Central memory CD8-positive, alpha-beta T cell (primary cell): ENCODE measurements around the gene ST8SIA4.

ENCODE experiments used
- ATAC-seq: fragments of 150-1000 bp; cut with Tn5 transposase; replicated peaks from 2 replicates; pipeline ENCODE4 v1.10.0; 2022; ENCODE audit warnings: mild to moderate bottlenecking, moderate FRiP score, moderate number of reproducible peaks; ENCODE audit not compliant: poor library complexity, severe bottlenecking; ENCODE audit errors: extremely low read depth
- DNase-seq, 2 donors: peaks; one replicate each; pipeline ENCODE4 v3.0.0; 2021; ENCODE audit warnings: low spot score in 2 of 2
- H3K27ac Mint-ChIP-seq: one replicate; pipeline ENCODE4 v1.8.0; 2022; ENCODE audit warnings: low read depth, mild to moderate bottlenecking, moderate library complexity, mixed read lengths
- H3K27me3 Mint-ChIP-seq: one replicate; pipeline ENCODE4 v1.8.0; 2022; ENCODE audit warnings: mixed read lengths
- H3K36me3 Mint-ChIP-seq: one replicate; pipeline ENCODE4 v1.8.0; 2022; ENCODE audit warnings: mild to moderate bottlenecking, moderate library complexity, mixed read lengths; ENCODE audit not compliant: insufficient read depth
- H3K4me1 Mint-ChIP-seq: one replicate; pipeline ENCODE4 v1.8.0; 2022; ENCODE audit warnings: mixed read lengths
- H3K4me3 Mint-ChIP-seq: one replicate; pipeline ENCODE4 v1.8.0; 2022; ENCODE audit warnings: mild to moderate bottlenecking, moderate library complexity, mixed read lengths
- H3K9me3 Mint-ChIP-seq: one replicate; pipeline ENCODE4 v1.8.0; 2022; ENCODE audit warnings: mixed read lengths

ST8SIA4 gene

GRCh38 chr5:100761192-100761591, 141.9 kb downstream of the ST8SIA4 start:
- no peaks in the 10 kb centered on the region for H3K36me3 Mint-ChIP-seq
- H3K27ac Mint-ChIP-seq = no peak overlapping the region
- H3K4me1 Mint-ChIP-seq = no peaks in the 10 kb centered on the region
- H3K27me3 Mint-ChIP-seq = no peaks in the 10 kb centered on the region
- no peaks in the 10 kb centered on the region for H3K9me3 Mint-ChIP-seq
- no peak overlapping the region for H3K4me3 Mint-ChIP-seq
- DNase-seq (no peak), ATAC-seq (no peak)

- Mint-ChIP-seq H3K27me3 (no peaks in the 10 kb centered on the region), H3K27ac (no peak overlapping the region), H3K4me3 (no peak overlapping the region), H3K9me3 (no peaks in the 10 kb centered on the region), H3K36me3 (no peaks in the 10 kb centered on the region), H3K4me1 (no peaks in the 10 kb centered on the region)
- ATAC-seq = no peak
- no peak for DNase-seq
Observed at GRCh38 chr5:100760688-100761087, 142.4 kb downstream of the ST8SIA4 start.

- no peak overlapping the region for H3K4me3 Mint-ChIP-seq
- H3K4me1 Mint-ChIP-seq = no peaks in the 10 kb centered on the region
- H3K36me3 Mint-ChIP-seq = no peaks in the 10 kb centered on the region
- no peaks in the 10 kb centered on the region for H3K9me3 Mint-ChIP-seq
- no peaks in the 10 kb centered on the region for H3K27me3 Mint-ChIP-seq
- no peak for ATAC-seq
- DNase-seq = no peak
- no peak overlapping the region for H3K27ac Mint-ChIP-seq
Observed at GRCh38 chr5:100758780-100759179, 144.3 kb downstream of the ST8SIA4 start.

- DNase-seq (no peak), ATAC-seq (no peak)
- Mint-ChIP-seq H3K27me3 (no peaks in the 10 kb centered on the region), H3K4me3 (no peak overlapping the region), H3K4me1 (no peaks in the 10 kb centered on the region), H3K9me3 (no peaks in the 10 kb centered on the region), H3K27ac (no peak overlapping the region), H3K36me3 (no peaks in the 10 kb centered on the region)
Observed at GRCh38 chr5:100758306-100758705, 144.8 kb downstream of the ST8SIA4 start.

- ATAC-seq = no peak
- no peaks in the 10 kb centered on the region for H3K4me1 Mint-ChIP-seq
- H3K27me3 Mint-ChIP-seq = no peaks in the 10 kb centered on the region
- H3K9me3 Mint-ChIP-seq = no peaks in the 10 kb centered on the region
- no peak overlapping the region for H3K4me3 Mint-ChIP-seq
- no peak for DNase-seq
- no peaks in the 10 kb centered on the region for H3K36me3 Mint-ChIP-seq
- H3K27ac Mint-ChIP-seq = no peak overlapping the region
Observed at GRCh38 chr5:100757618-100758017, 145.5 kb downstream of the ST8SIA4 start.
